ENCODE data around the gene FSTL4. TPM values are rescaled to one million over a fixed set of nuclear protein-coding genes. Genes with fewer than 3 reads are reported as not detected.

The FSTL4 gene
- polyA plus RNA-seq, 3 donors: not detected

DNA sequence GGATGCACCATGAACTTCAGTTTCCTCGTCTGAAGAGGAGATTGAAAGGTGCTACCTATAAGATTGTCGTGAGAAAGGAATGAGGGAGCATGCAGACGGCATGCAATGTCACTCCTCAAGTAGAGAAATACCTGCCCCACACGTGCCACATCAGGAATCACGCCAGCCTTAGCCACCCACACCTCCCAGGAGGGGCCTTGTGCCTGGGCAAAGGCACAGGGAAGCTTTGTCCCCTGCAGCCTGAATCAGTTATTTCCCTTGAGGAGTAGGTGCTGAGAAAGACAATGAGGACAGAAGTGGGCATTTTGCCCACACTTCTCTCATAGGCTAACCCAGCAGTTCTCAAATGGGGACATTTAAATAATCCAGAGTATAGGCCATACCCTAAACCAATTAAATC lies 31.0 kb downstream of the FSTL4 start:
- Histone ChIP-seq H4K20me1 (ENCODE audit: insufficient read depth, low read length) (no peaks in the 10 kb centered on the region), H3K4me3 (replicated peaks in 1 of 3; ENCODE audit: low read depth in 2 of 3, low read length in 3 of 3) (no peak overlapping the region), H3K9ac (ENCODE audit: insufficient read depth, low read length, poor library complexity, severe bottlenecking) (no peak overlapping the region), H3K27ac (ENCODE audit: low read depth in 1 of 2, low read length in 2 of 2) (no peak overlapping the region), H3K27me3 (ENCODE audit: control insufficient read depth in 2 of 2, insufficient read depth in 2 of 2, low read length in 2 of 2) (no peaks in the 10 kb centered on the region), H3K4me2 (replicated peaks; ENCODE audit: extremely low read depth, low read length, poor library complexity, severe bottlenecking) (no peak overlapping the region), H3K9me3 (replicated peaks in 1 of 2; ENCODE audit: control insufficient read depth in 1 of 2, insufficient read depth in 1 of 2, low read length in 2 of 2) (no peaks in the 10 kb centered on the region), H3K4me1 (ENCODE audit: control insufficient read depth in 1 of 2, insufficient read depth in 2 of 2, low read length in 2 of 2) (no peaks in the 10 kb centered on the region), H3K36me3 (replicated peaks in 1 of 2; ENCODE audit: control insufficient read depth in 1 of 2, insufficient read depth in 2 of 2, low read length in 2 of 2) (no peaks in the 10 kb centered on the region), H2AFZ (ENCODE audit: insufficient read depth, low read depth, low read length, poor library complexity, severe bottlenecking) (no peak overlapping the region), H3K79me2 (ENCODE audit: insufficient read depth, low read length) (no peaks in the 10 kb centered on the region)
- no peaks in the 10 kb centered on the region for H3K36me3 Mint-ChIP-seq
- H3K27me3 Mint-ChIP-seq (ENCODE audit: low read depth in 3 of 3): peaks cover 6 to 13% (median 11%) of the 10 kb centered on the region in 3 donors
- TF ChIP-seq, protein P1, sequence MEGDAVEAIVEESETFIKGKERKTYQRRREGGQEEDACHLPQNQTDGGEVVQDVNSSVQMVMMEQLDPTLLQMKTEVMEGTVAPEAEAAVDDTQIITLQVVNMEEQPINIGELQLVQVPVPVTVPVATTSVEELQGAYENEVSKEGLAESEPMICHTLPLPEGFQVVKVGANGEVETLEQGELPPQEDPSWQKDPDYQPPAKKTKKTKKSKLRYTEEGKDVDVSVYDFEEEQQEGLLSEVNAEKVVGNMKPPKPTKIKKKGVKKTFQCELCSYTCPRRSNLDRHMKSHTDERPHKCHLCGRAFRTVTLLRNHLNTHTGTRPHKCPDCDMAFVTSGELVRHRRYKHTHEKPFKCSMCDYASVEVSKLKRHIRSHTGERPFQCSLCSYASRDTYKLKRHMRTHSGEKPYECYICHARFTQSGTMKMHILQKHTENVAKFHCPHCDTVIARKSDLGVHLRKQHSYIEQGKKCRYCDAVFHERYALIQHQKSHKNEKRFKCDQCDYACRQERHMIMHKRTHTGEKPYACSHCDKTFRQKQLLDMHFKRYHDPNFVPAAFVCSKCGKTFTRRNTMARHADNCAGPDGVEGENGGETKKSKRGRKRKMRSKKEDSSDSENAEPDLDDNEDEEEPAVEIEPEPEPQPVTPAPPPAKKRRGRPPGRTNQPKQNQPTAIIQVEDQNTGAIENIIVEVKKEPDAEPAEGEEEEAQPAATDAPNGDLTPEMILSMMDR (IDR thresholded peaks at IDR 0.05): no peak
- intact Hi-C loops (cut with micrococcal nuclease): no loop called here
- no peaks in the 10 kb centered on the region for H3K4me1 Mint-ChIP-seq
- no peak overlapping the region for H3K27ac Mint-ChIP-seq
- DNase-seq: no peak
- no CpG with 5 or more reads among the region's 5 CpGs for WGBS (ENCODE audit: insufficient coverage)
- H3K4me3 Mint-ChIP-seq: no peak overlapping the region
- H3K9me3 Mint-ChIP-seq: peaks cover 0 to 7% (median 1%) of the 10 kb centered on the region in 7 donors

GRCh38 chr5:133580618-133581017 lies 31.7 kb downstream of the FSTL4 start:
- DNase-seq: no peak
- Histone ChIP-seq H3K27me3 (ENCODE audit: control insufficient read depth in 2 of 2, insufficient read depth in 2 of 2, low read length in 2 of 2) (no peaks in the 10 kb centered on the region), H2AFZ (ENCODE audit: insufficient read depth, low read depth, low read length, poor library complexity, severe bottlenecking) (no peak overlapping the region), H3K4me2 (replicated peaks; ENCODE audit: extremely low read depth, low read length, poor library complexity, severe bottlenecking) (no peak overlapping the region), H3K79me2 (ENCODE audit: insufficient read depth, low read length) (no peaks in the 10 kb centered on the region), H4K20me1 (ENCODE audit: insufficient read depth, low read length) (no peaks in the 10 kb centered on the region), H3K9ac (ENCODE audit: insufficient read depth, low read length, poor library complexity, severe bottlenecking) (no peak overlapping the region), H3K27ac (ENCODE audit: low read depth in 1 of 2, low read length in 2 of 2) (no peak overlapping the region), H3K36me3 (replicated peaks in 1 of 2; ENCODE audit: control insufficient read depth in 1 of 2, insufficient read depth in 2 of 2, low read length in 2 of 2) (no peaks in the 10 kb centered on the region), H3K4me1 (ENCODE audit: control insufficient read depth in 1 of 2, insufficient read depth in 2 of 2, low read length in 2 of 2) (no peaks in the 10 kb centered on the region), H3K9me3 (replicated peaks in 1 of 2; ENCODE audit: control insufficient read depth in 1 of 2, insufficient read depth in 1 of 2, low read length in 2 of 2) (no peaks in the 10 kb centered on the region), H3K4me3 (replicated peaks in 1 of 3; ENCODE audit: low read depth in 2 of 3, low read length in 3 of 3) (no peak overlapping the region)
- Mint-ChIP-seq H3K36me3 (no peaks in the 10 kb centered on the region), H3K4me3 (no peak overlapping the region), H3K9me3 (peaks cover 0 to 7% (median 1%) of the 10 kb centered on the region in 7 donors), H3K27ac (no peak overlapping the region), H3K4me1 (no peaks in the 10 kb centered on the region), H3K27me3 (ENCODE audit: low read depth in 3 of 3) (peaks cover 6 to 13% (median 11%) of the 10 kb centered on the region in 3 donors)
- intact Hi-C loops (cut with micrococcal nuclease): no loop called here
- TF ChIP-seq, protein P1 (IDR thresholded peaks at IDR 0.05): no peak
- 59% methylated on average over 3 of the region's 7 CpGs for WGBS (ENCODE audit: insufficient coverage)

All from CD14-positive monocyte (primary cell).